Lower leg skin (tissue), 4 donors: Measurements from ENCODE around the gene NRL. TPM values are rescaled to one million over a fixed set of nuclear protein-coding genes. Genes with fewer than 3 reads are reported as not detected.

Source experiments
- DNase-seq, 2 donors: peaks; one replicate each; pipeline ENCODE4 v3.0.0-alpha.2; 2019; ENCODE audit warnings: low spot score in 2 of 2
- H3K4me3 ChIP-seq: fragments of 200-600 bp; sonication (generic); 2 replicates; pipeline ENCODE4 v1.5.1; 2017; ENCODE audit warnings: mild to moderate bottlenecking, low read depth; ENCODE audit not compliant: poor library complexity, severe bottlenecking
- CTCF ChIP-seq, 3 donors: fragments of 450-650 bp; IDR thresholded peaks; one replicate each; pipeline ENCODE4 v1.5.1; 2016; ENCODE audit warnings: antibody characterized with exemption in 3 of 3, mild to moderate bottlenecking in 3 of 3, moderate library complexity in 2 of 3
- POLR2A ChIP-seq, 2 donors: fragments of 450-650 bp; IDR thresholded peaks; one replicate each; pipeline ENCODE4 v1.6.1; 2016 to 2017; ENCODE audit warnings: antibody characterized with exemption in 2 of 2, mild to moderate bottlenecking in 1 of 2, moderate library complexity in 1 of 2
- WGBS, 2 donors: methylation state at CpG; one replicate each; pipeline ENCODE4 v1.1.5; 2018; 5-methylcytosine and 5-hydroxymethylcytosine counted together
- intact Hi-C: fragments of 100-400 bp; cut with DNase I; formaldehyde crosslinking; loops from one replicate; pipeline ENCODE4 v1.15.0; 2023; ENCODE audit warnings: low total_unique reads
- total RNA-seq, 4 donors: library from RNA; depleted of rRNA; stranded (reverse); fragments of >200 nt; gene quantifications; one replicate each; pipeline ENCODE4 v1.1.0, GENCODE V29; 2016

The NRL gene
- total RNA-seq, 4 donors from 2014 or later: 0.52 to 2.4 (median 2.2) TPM; not detected in 1

GRCh38 chr14:24139272-24139934 is 24.7 kb upstream of the NRL start:
- WGBS, 2 donors: 91 to 93% methylated on average over 9 of the region's 9 CpGs

GRCh38 chr14:24138396-24139271 is 23.9 kb upstream of the NRL start:
- intact Hi-C loops: no loop called here
- DNase-seq: peak in 1 of 2 donors; percentile 83
- TF ChIP-seq POLR2A (IDR thresholded peaks at IDR 0.05) (no peak), CTCF (IDR thresholded peaks at IDR 0.05) (no peak)
- no peak overlapping the region for H3K4me3 ChIP-seq
- 82 to 87% methylated on average over 13 of the region's 13 CpGs for WGBS, 2 donors

More at GRCh38 chr14:24139272-24139934, 24.7 kb upstream of the NRL start:
- DNase-seq: no peak
- no peak overlapping the region for H3K4me3 ChIP-seq
- intact Hi-C loops: no loop called here
- no peak for TF ChIP-seq CTCF (IDR thresholded peaks at IDR 0.05)
- TF ChIP-seq POLR2A (IDR thresholded peaks at IDR 0.05): no peak

- 86 to 87% methylated on average over 8 of the region's 8 CpGs for WGBS, 2 donors
- no peak for TF ChIP-seq CTCF (IDR thresholded peaks at IDR 0.05)
- no peak for TF ChIP-seq POLR2A (IDR thresholded peaks at IDR 0.05)
- DNase-seq: no peak
- intact Hi-C loops: no loop called here
- H3K4me3 ChIP-seq: no peak overlapping the region
Observed at GRCh38 chr14:24137529-24138395, 23.0 kb upstream of the NRL start.

- peak overlapping the region; percentile 99 for H3K4me3 ChIP-seq
- no peak for TF ChIP-seq POLR2A (IDR thresholded peaks at IDR 0.05)
- TF ChIP-seq CTCF (IDR thresholded peaks at IDR 0.05): no peak
- intact Hi-C loops: no loop called here
- 25 to 29% methylated on average over 13 of the region's 13 CpGs for WGBS, 2 donors
- peak in 1 of 2 donors; percentile 85 for DNase-seq
Observed at GRCh38 chr14:24136684-24137528, 22.2 kb upstream of the NRL start.
